ENCODE measurements around the gene PA2G4. TPM values are rescaled to one million over a fixed set of nuclear protein-coding genes. Genes with fewer than 3 reads are reported as not detected.

The PA2G4 gene
- total and polyA plus RNA-seq, 2 donors (not counting 1 experiment from before 2014, with no cell fraction given): 92.2 to 202 TPM

- peak overlapping the region in 1 of 4 experiments; percentile 29 for H3K4me3 ChIP-seq (replicated peaks in 1 of 4; ENCODE audit: control extremely low read depth in 1 of 4, insufficient read depth in 1 of 4, low read depth in 3 of 4, low read length in 4 of 4)
- H2AFZ ChIP-seq (ENCODE audit: low read length): no peak overlapping the region
- peaks cover 14% of the 10 kb centered on the region for H3K79me2 ChIP-seq (ENCODE audit: control insufficient read depth, insufficient read depth, low read length)
- no peak overlapping the region for H3K4me2 ChIP-seq (ENCODE audit: extremely low read depth, insufficient read depth, low read length)
- H3K36me3 ChIP-seq (ENCODE audit: control insufficient read depth, insufficient read depth, low read length): peaks cover 10% of the 10 kb centered on the region
- H3K27ac ChIP-seq (ENCODE audit: insufficient read depth, low read length): peak overlapping the region; percentile 91
- H3K9ac ChIP-seq (ENCODE audit: insufficient read depth, low read length): no peak overlapping the region
- H4K20me1 ChIP-seq (ENCODE audit: control insufficient read depth, extremely low read depth, insufficient read depth, low read length): no peaks in the 10 kb centered on the region
- no peak for TF ChIP-seq CTCF (conservative IDR thresholded peaks at IDR 0.05 in 1 of 2, IDR thresholded peaks at IDR 0.05 in 1 of 2; ENCODE audit: low read depth in 1 of 2, low read length in 2 of 2)
- TF ChIP-seq EZH2 (IDR thresholded peaks at IDR 0.05; ENCODE audit: low read length, missing control alignments): no peak
- H3K27me3 ChIP-seq (ENCODE audit: control insufficient read depth, insufficient read depth, low read length): no peaks in the 10 kb centered on the region
- H3K9me3 ChIP-seq (ENCODE audit: control insufficient read depth, insufficient read depth, low read depth, low read length): no peaks in the 10 kb centered on the region
- peaks cover 15% of the 10 kb centered on the region for H3K4me1 ChIP-seq (ENCODE audit: control insufficient read depth, extremely low read depth, insufficient read depth, low read length)
- DNase-seq (ENCODE audit: low read depth in 2 of 2): peak in 1 of 2 donors; percentile 59
These were observed 15.9 kb downstream of the PA2G4 start for GRCh38 chr12:56120158-56120846.

GRCh38 chr12:56121204-56121870 is 17.0 kb downstream of the PA2G4 start:
- Histone ChIP-seq H3K27ac (ENCODE audit: insufficient read depth, low read length) (no peak overlapping the region), H3K4me3 (replicated peaks in 1 of 4; ENCODE audit: control extremely low read depth in 1 of 4, insufficient read depth in 1 of 4, low read depth in 3 of 4, low read length in 4 of 4) (no peak overlapping the region), H3K4me1 (ENCODE audit: control insufficient read depth, extremely low read depth, insufficient read depth, low read length) (peaks cover 15% of the 10 kb centered on the region), H4K20me1 (ENCODE audit: control insufficient read depth, extremely low read depth, insufficient read depth, low read length) (no peaks in the 10 kb centered on the region), H2AFZ (ENCODE audit: low read length) (no peak overlapping the region), H3K4me2 (ENCODE audit: extremely low read depth, insufficient read depth, low read length) (no peak overlapping the region), H3K9ac (ENCODE audit: insufficient read depth, low read length) (no peak overlapping the region), H3K9me3 (ENCODE audit: control insufficient read depth, insufficient read depth, low read depth, low read length) (no peaks in the 10 kb centered on the region), H3K36me3 (ENCODE audit: control insufficient read depth, insufficient read depth, low read length) (peaks cover 10% of the 10 kb centered on the region), H3K27me3 (ENCODE audit: control insufficient read depth, insufficient read depth, low read length) (no peaks in the 10 kb centered on the region), H3K79me2 (ENCODE audit: control insufficient read depth, insufficient read depth, low read length) (peaks cover 14% of the 10 kb centered on the region)
- no peak for DNase-seq (ENCODE audit: low read depth in 2 of 2)
- TF ChIP-seq CTCF (conservative IDR thresholded peaks at IDR 0.05 in 1 of 2, IDR thresholded peaks at IDR 0.05 in 1 of 2; ENCODE audit: low read depth in 1 of 2, low read length in 2 of 2): no peak

GRCh38 chr12:56122637-56123036 is 18.3 kb downstream of the PA2G4 start:
- Histone ChIP-seq H3K36me3 (ENCODE audit: control insufficient read depth, insufficient read depth, low read length) (peaks cover 10% of the 10 kb centered on the region), H3K27me3 (ENCODE audit: control insufficient read depth, insufficient read depth, low read length) (no peaks in the 10 kb centered on the region), H3K4me3 (replicated peaks in 1 of 4; ENCODE audit: control extremely low read depth in 1 of 4, insufficient read depth in 1 of 4, low read depth in 3 of 4, low read length in 4 of 4) (no peak overlapping the region), H2AFZ (ENCODE audit: low read length) (no peak overlapping the region), H4K20me1 (ENCODE audit: control insufficient read depth, extremely low read depth, insufficient read depth, low read length) (no peaks in the 10 kb centered on the region), H3K4me2 (ENCODE audit: extremely low read depth, insufficient read depth, low read length) (no peak overlapping the region), H3K79me2 (ENCODE audit: control insufficient read depth, insufficient read depth, low read length) (peaks cover 5% of the 10 kb centered on the region), H3K9me3 (ENCODE audit: control insufficient read depth, insufficient read depth, low read depth, low read length) (no peaks in the 10 kb centered on the region), H3K4me1 (ENCODE audit: control insufficient read depth, extremely low read depth, insufficient read depth, low read length) (peaks cover 22% of the 10 kb centered on the region), H3K9ac (ENCODE audit: insufficient read depth, low read length) (no peak overlapping the region), H3K27ac (ENCODE audit: insufficient read depth, low read length) (no peak overlapping the region)
- no peak for DNase-seq (ENCODE audit: low read depth in 2 of 2)
- TF ChIP-seq EZH2 (IDR thresholded peaks at IDR 0.05; ENCODE audit: low read length, missing control alignments) (no peak), CTCF (conservative IDR thresholded peaks at IDR 0.05 in 1 of 2, IDR thresholded peaks at IDR 0.05 in 1 of 2; ENCODE audit: low read depth in 1 of 2, low read length in 2 of 2) (no peak)
